Measurements from ENCODE around the gene SERPINB11.

The SERPINB11 gene

DNA sequence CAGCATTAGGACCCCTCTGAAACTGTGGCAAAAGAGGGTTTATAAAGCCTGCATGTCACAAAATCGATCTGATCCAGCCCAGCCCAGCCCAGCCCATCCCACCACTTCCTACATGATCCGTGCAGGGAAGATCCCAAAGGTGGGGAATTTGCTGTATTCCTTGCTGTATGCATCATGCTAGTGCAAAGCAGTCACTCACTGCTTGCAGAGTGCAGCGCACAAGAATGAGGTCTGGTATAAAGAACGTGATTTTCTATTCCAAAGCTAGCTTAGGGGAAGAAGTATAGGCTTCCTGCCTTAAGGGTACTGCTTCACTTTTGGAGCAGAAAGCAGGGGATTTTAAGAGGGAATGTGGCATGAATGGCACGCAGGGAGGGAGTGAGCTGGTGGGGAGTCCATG, 18.9 kb upstream of the SERPINB11 start:
- no peak overlapping the region for H3K27ac ChIP-seq (ENCODE audit: insufficient read depth, low read length, poor library complexity, severe bottlenecking)

DNA sequence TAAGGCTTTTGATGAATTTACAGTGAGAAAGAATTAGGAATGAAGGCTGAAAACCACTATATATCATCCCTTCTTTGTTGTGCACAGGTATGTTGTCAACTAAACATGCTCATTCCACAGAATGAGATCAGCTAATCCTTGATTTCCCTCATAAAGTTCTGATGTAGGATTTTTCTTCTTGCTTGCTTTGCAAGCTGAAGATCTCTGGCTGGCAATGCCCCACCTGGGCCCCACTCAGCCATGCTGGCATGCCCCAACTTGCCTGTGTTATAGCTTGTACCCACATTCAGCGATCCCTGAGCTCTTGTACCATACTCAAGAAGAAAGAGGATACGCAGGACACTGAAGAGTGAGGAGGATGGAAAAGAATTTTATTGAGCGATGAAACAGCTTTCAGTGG, 18.0 kb upstream of the SERPINB11 start:
- Histone ChIP-seq H3K27me3 (replicated peaks; ENCODE audit: control insufficient read depth, insufficient read depth, low read length, poor library complexity, severe bottlenecking) (no peaks in the 10 kb centered on the region), H3K36me3 (ENCODE audit: control insufficient read depth, insufficient read depth, low read length) (no peaks in the 10 kb centered on the region), H3K9me3 (ENCODE audit: control insufficient read depth, low read length) (no peaks in the 10 kb centered on the region), H3K4me1 (ENCODE audit: control insufficient read depth, insufficient read depth, low read length, poor library complexity, severe bottlenecking) (no peaks in the 10 kb centered on the region), H3K4me3 (ENCODE audit: insufficient read depth, low read depth, low read length, poor library complexity, severe bottlenecking) (no peak overlapping the region), H3K27ac (ENCODE audit: insufficient read depth, low read length, poor library complexity, severe bottlenecking) (no peak overlapping the region)
- DNase-seq, result no peak

More for the DNA sequence above, 18.9 kb upstream of the SERPINB11 start:
- H3K4me1 ChIP-seq (ENCODE audit: control insufficient read depth, insufficient read depth, low read length, poor library complexity, severe bottlenecking), result no peaks in the 10 kb centered on the region
- no peak for DNase-seq
- H3K4me3 ChIP-seq (ENCODE audit: insufficient read depth, low read depth, low read length, poor library complexity, severe bottlenecking), result no peak overlapping the region
- H3K9me3 ChIP-seq (ENCODE audit: control insufficient read depth, low read length), result no peaks in the 10 kb centered on the region
- no peaks in the 10 kb centered on the region for H3K27me3 ChIP-seq (replicated peaks; ENCODE audit: control insufficient read depth, insufficient read depth, low read length, poor library complexity, severe bottlenecking)
- H3K36me3 ChIP-seq (ENCODE audit: control insufficient read depth, insufficient read depth, low read length), result no peaks in the 10 kb centered on the region

DNA sequence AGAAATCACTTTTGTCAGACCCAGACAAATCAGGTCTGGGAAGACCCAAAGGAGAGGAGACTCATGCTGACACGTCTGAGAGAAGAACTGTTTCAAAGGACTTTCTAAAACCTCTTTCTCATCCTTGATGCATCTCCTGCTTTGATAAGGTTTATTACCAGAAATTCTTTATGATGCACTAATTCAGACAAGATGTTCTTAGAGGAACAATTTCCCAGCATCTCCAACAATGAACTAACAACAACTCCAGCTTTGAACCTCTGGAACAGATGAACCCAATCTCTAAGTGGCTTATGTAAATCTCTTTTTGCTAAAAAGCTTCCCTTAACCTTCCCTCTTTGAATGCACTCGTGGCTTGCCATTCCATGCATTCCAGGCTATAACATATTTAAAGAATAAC, 15.9 kb upstream of the SERPINB11 start:
- no peak for DNase-seq
- H3K9me3 ChIP-seq (ENCODE audit: control insufficient read depth, low read length), result no peaks in the 10 kb centered on the region
- no peak overlapping the region for H3K27ac ChIP-seq (ENCODE audit: insufficient read depth, low read length, poor library complexity, severe bottlenecking)
- H3K4me3 ChIP-seq (ENCODE audit: insufficient read depth, low read depth, low read length, poor library complexity, severe bottlenecking), result no peak overlapping the region
- no peaks in the 10 kb centered on the region for H3K27me3 ChIP-seq (replicated peaks; ENCODE audit: control insufficient read depth, insufficient read depth, low read length, poor library complexity, severe bottlenecking)
- no peaks in the 10 kb centered on the region for H3K4me1 ChIP-seq (ENCODE audit: control insufficient read depth, insufficient read depth, low read length, poor library complexity, severe bottlenecking)
- no peaks in the 10 kb centered on the region for H3K36me3 ChIP-seq (ENCODE audit: control insufficient read depth, insufficient read depth, low read length)

DNA sequence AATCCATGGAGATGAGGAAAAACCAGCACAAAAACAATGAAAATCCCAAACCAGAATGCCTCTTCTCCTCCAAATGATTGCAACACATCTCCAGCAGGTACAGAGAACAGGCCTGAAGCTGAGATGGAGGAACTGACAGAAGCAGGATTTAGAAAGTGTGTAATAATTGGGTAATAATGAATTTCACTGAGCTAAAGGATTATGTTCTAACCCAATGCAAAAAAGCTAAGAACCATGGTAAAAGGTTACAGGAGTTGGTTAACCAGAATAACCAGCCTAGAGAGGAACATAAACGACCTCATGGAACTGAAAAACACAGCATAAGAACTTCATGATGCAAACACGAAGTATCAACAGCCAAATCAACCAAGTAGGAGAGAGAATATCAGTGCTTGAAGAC, 13.7 kb upstream of the SERPINB11 start:
- no peak for DNase-seq
- no peak overlapping the region for H3K4me3 ChIP-seq (ENCODE audit: insufficient read depth, low read depth, low read length, poor library complexity, severe bottlenecking)
- H3K27ac ChIP-seq (ENCODE audit: insufficient read depth, low read length, poor library complexity, severe bottlenecking), result no peak overlapping the region

DNA sequence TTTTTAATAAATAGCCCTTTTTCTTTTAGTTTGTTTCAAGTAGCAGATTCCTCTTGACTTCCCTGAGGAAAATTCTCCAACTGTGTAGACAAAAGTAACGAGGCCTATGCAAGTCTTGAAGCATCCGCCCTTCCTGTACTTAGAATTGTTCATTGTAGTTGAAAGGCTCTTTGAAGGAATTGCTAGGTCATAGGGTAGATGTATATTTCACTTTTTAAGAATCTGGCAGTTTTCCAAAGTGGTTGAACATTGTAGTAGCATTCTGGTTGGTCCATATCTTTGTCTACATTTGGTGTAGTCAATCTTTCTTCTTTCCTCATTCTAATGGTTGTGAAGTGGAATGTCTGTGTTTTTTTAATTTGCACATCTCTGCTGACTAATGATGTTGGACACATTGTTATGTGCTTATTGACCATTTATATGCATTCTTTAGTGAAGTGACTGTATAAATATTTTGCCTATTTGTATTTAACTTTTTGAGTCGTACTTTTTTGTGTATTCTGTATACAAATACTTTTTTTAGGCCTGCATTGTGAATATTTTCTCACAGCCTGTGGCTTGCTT, 5.6 kb upstream of the SERPINB11 start:
- Histone ChIP-seq H3K27me3 (replicated peaks; ENCODE audit: control insufficient read depth, insufficient read depth, low read length, poor library complexity, severe bottlenecking) (no peaks in the 10 kb centered on the region), H3K27ac (ENCODE audit: insufficient read depth, low read length, poor library complexity, severe bottlenecking) (no peak overlapping the region), H3K36me3 (ENCODE audit: control insufficient read depth, insufficient read depth, low read length) (no peaks in the 10 kb centered on the region), H3K4me1 (ENCODE audit: control insufficient read depth, insufficient read depth, low read length, poor library complexity, severe bottlenecking) (no peaks in the 10 kb centered on the region), H3K9me3 (ENCODE audit: control insufficient read depth, low read length) (no peaks in the 10 kb centered on the region), H3K4me3 (ENCODE audit: insufficient read depth, low read depth, low read length, poor library complexity, severe bottlenecking) (no peak overlapping the region)
- DNase-seq, result no peak

More for the DNA sequence above, 13.7 kb upstream of the SERPINB11 start:
- no peaks in the 10 kb centered on the region for H3K9me3 ChIP-seq (ENCODE audit: control insufficient read depth, low read length)
- H3K27me3 ChIP-seq (replicated peaks; ENCODE audit: control insufficient read depth, insufficient read depth, low read length, poor library complexity, severe bottlenecking), result no peaks in the 10 kb centered on the region
- H3K36me3 ChIP-seq (ENCODE audit: control insufficient read depth, insufficient read depth, low read length), result no peaks in the 10 kb centered on the region
- no peaks in the 10 kb centered on the region for H3K4me1 ChIP-seq (ENCODE audit: control insufficient read depth, insufficient read depth, low read length, poor library complexity, severe bottlenecking)

DNA sequence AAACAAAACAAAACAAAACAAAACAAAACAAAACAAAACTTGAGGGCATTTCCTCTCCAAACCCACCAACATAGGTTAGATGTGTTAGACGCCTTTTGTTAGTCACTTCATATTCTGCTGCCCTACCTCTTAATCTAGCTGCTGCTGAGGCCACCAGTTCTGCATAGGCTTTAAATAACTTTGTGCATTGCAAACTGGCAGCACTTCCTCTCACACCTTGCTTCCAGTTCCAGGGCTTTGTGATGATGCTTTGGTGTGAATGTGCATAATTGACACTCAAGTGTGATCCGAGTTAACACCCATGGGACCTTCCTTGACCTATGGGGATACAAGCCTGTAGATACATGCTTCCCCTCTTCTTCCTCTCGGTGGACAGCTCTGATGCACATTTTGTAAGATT, 2.3 kb upstream of the SERPINB11 start:
- DNase-seq, result no peak
- Histone ChIP-seq H3K4me1 (ENCODE audit: control insufficient read depth, insufficient read depth, low read length, poor library complexity, severe bottlenecking) (no peaks in the 10 kb centered on the region), H3K9me3 (ENCODE audit: control insufficient read depth, low read length) (no peaks in the 10 kb centered on the region), H3K27me3 (replicated peaks; ENCODE audit: control insufficient read depth, insufficient read depth, low read length, poor library complexity, severe bottlenecking) (no peaks in the 10 kb centered on the region), H3K36me3 (ENCODE audit: control insufficient read depth, insufficient read depth, low read length) (no peaks in the 10 kb centered on the region), H3K4me3 (ENCODE audit: insufficient read depth, low read depth, low read length, poor library complexity, severe bottlenecking) (no peak overlapping the region), H3K27ac (ENCODE audit: insufficient read depth, low read length, poor library complexity, severe bottlenecking) (no peak overlapping the region)

DNA sequence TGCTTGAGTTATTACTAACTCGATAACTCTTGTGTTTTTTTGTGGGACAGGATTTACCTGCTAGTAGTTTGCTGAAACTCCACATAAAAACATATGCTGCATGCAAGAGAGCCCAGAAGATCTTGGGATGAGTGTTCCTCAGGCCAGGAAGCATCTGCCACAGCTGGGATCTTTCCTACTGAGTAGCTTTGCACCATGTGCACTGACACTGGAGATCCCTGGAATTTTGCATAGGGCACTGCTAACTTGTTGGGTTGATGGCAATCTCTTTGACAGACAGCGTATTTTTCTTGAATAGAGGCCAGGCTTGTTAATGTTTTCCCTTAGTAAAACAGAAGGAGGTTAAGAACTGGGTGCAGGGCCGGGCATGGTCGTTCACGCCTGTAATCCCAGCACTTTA, 808 bp upstream of the SERPINB11 start:
- H3K27ac ChIP-seq (ENCODE audit: insufficient read depth, low read length, poor library complexity, severe bottlenecking), result no peak overlapping the region
- H3K4me3 ChIP-seq (ENCODE audit: insufficient read depth, low read depth, low read length, poor library complexity, severe bottlenecking), result no peak overlapping the region
- H3K36me3 ChIP-seq (ENCODE audit: control insufficient read depth, insufficient read depth, low read length), result no peaks in the 10 kb centered on the region
- no peaks in the 10 kb centered on the region for H3K4me1 ChIP-seq (ENCODE audit: control insufficient read depth, insufficient read depth, low read length, poor library complexity, severe bottlenecking)
- H3K27me3 ChIP-seq (replicated peaks; ENCODE audit: control insufficient read depth, insufficient read depth, low read length, poor library complexity, severe bottlenecking), result no peaks in the 10 kb centered on the region
- DNase-seq, result no peak
- no peaks in the 10 kb centered on the region for H3K9me3 ChIP-seq (ENCODE audit: control insufficient read depth, low read length)

DNA sequence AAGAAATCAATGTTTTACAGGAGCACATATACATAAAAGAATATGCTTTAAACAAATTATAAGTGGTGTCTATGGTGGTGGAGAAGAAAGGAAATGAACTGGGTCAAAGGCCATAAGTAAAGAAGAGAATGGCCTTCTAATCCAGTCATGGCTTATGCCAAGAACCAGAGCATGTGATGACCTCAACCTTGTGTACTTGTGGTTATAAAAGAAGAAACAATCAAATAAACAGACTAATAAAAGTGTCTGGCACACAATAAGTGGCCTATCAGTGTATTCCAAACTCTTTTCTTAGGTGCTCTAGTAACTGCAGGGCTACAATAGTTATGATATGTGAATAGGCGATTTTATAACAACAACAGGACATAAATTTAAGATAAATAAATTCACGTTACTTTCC, 2.6 kb downstream of the SERPINB11 start:
- H3K4me1 ChIP-seq (ENCODE audit: control insufficient read depth, insufficient read depth, low read length, poor library complexity, severe bottlenecking), result no peaks in the 10 kb centered on the region
- H3K36me3 ChIP-seq (ENCODE audit: control insufficient read depth, insufficient read depth, low read length), result no peaks in the 10 kb centered on the region
- H3K4me3 ChIP-seq (ENCODE audit: insufficient read depth, low read depth, low read length, poor library complexity, severe bottlenecking), result no peak overlapping the region
- no peak overlapping the region for H3K27ac ChIP-seq (ENCODE audit: insufficient read depth, low read length, poor library complexity, severe bottlenecking)
- no peak for DNase-seq
- H3K27me3 ChIP-seq (replicated peaks; ENCODE audit: control insufficient read depth, insufficient read depth, low read length, poor library complexity, severe bottlenecking), result no peaks in the 10 kb centered on the region
- H3K9me3 ChIP-seq (ENCODE audit: control insufficient read depth, low read length), result no peaks in the 10 kb centered on the region

DNA sequence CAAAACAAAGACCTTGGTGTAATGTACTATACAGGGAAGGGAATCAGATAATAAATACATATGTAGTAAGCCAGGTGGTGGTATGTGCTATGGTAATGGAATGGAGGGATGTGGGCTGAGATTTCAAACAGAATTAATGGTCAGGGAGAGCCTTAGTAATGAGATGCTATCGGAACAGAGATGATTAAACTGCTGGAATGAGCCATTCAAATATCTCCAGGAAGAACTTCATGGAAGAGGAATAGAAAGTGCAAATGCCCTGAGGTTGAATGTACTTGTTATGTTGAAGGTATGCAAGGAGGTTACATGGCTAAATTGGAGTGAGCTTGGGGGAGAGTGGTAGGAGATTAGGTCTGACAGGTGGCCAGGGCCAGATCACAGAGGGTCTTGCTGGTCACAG, 5.1 kb downstream of the SERPINB11 start:
- Histone ChIP-seq H3K36me3 (ENCODE audit: control insufficient read depth, insufficient read depth, low read length) (no peaks in the 10 kb centered on the region), H3K4me3 (ENCODE audit: insufficient read depth, low read depth, low read length, poor library complexity, severe bottlenecking) (no peak overlapping the region), H3K27ac (ENCODE audit: insufficient read depth, low read length, poor library complexity, severe bottlenecking) (no peak overlapping the region), H3K9me3 (ENCODE audit: control insufficient read depth, low read length) (no peaks in the 10 kb centered on the region), H3K4me1 (ENCODE audit: control insufficient read depth, insufficient read depth, low read length, poor library complexity, severe bottlenecking) (no peaks in the 10 kb centered on the region), H3K27me3 (replicated peaks; ENCODE audit: control insufficient read depth, insufficient read depth, low read length, poor library complexity, severe bottlenecking) (no peaks in the 10 kb centered on the region)
- DNase-seq, result no peak

DNA sequence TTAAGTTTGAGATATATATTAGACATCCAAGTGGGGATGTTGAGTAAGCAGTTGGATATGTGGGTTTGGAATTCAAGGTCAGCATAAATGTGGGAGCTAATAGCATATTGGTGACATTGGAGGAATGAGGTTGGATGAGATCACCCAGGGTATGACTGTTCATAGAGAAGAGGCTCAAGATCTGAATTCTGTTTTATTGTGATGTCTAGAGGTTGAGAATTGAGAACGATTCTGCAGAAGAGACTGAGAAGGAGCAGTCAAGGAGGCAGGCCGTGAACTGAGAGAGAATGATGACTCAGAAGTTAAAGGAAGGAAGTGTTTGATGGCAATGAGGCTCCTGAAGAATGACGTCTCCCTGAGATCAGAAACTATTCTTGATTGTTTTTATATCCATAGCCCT, 5.9 kb downstream of the SERPINB11 start:
- Histone ChIP-seq H3K27ac (ENCODE audit: insufficient read depth, low read length, poor library complexity, severe bottlenecking) (no peak overlapping the region), H3K4me3 (ENCODE audit: insufficient read depth, low read depth, low read length, poor library complexity, severe bottlenecking) (no peak overlapping the region), H3K4me1 (ENCODE audit: control insufficient read depth, insufficient read depth, low read length, poor library complexity, severe bottlenecking) (no peaks in the 10 kb centered on the region), H3K36me3 (ENCODE audit: control insufficient read depth, insufficient read depth, low read length) (no peaks in the 10 kb centered on the region), H3K9me3 (ENCODE audit: control insufficient read depth, low read length) (no peaks in the 10 kb centered on the region), H3K27me3 (replicated peaks; ENCODE audit: control insufficient read depth, insufficient read depth, low read length, poor library complexity, severe bottlenecking) (no peaks in the 10 kb centered on the region)
- no peak for DNase-seq
